ENCODE results near the gene SLC5A2. TPM values are rescaled to one million over a fixed set of nuclear protein-coding genes. Genes with fewer than 3 reads are reported as not detected.

SLC5A2 gene
- 0.16 to 0.42 TPM (median 0.25 TPM) in 3 of 5 replicates, not detected in the others for total RNA-seq (2022; extraction: Qiagen RNA extraction; ENCODE audit: low read depth)

DNA sequence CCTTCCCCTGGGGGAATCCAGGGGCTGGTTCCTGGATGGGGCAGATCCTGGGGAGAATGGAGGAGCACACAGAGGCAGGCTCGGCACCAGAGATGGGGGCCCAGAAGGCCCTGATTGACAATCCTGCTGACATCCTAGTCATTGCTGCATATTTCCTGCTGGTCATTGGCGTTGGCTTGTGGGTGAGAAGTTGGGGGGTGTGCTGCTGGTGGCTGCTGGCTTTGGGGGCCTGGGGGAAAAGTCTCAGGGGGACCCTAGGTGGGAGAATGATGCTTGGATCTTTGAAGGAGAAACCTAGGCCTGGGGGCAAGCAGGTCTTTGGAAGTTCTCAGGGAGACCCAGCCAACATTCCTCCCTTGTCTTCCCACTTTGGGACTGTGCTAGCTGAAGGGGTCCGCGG is at the start of gene SLC5A2:
SLC5A2 (plus strand) TSS at position 43 of the 400 bp plus-strand sequence; CDS start at position 57, 14 bp downstream.

DNA sequence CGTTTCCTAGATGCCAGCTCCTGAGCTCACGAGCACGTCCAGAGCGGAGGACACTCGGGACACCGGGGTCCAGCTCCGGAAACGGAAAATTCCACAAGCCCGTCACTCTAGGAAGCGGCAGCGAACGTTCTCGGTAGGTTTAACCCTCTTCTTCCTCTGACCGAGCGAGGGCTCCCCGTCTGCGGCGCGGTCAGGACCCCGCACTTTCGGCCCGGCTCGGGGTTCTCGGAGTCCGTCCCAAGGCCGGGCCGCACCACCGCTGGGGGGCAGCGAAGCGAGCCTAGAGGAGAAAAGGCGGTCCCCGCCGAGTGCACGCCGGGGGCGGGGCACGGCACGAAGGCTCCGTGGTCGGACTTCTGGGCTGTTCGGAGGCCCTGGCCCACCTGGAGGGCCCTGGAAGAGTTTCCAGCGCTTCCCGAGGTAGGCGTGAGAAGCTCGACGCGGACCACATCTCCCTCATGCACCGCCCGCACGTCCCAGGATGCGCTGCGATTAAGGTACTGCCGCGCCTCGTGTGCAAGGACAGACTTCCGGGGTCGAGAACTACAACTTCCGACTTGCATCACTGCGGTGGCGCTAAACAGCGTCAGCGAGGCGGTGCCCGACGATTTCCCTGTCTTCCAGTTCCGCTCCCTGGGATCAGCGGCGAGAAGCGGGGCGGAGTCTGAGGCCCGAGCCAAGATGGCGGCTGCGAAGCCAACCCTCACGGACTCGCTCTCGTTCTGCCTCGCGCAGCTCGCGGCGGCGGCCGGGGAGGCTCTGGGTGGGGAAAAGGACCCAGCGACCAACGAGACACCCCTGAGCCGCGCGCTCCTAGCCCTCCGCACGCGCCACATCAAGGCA is 23.9 kb upstream of the SLC5A2 start, which contains the start of gene ARMC5:
ARMC5 (plus strand) TSS at position 658 of the 843 bp plus-strand sequence; CDS start at position 682, 24 bp downstream.

DNA sequence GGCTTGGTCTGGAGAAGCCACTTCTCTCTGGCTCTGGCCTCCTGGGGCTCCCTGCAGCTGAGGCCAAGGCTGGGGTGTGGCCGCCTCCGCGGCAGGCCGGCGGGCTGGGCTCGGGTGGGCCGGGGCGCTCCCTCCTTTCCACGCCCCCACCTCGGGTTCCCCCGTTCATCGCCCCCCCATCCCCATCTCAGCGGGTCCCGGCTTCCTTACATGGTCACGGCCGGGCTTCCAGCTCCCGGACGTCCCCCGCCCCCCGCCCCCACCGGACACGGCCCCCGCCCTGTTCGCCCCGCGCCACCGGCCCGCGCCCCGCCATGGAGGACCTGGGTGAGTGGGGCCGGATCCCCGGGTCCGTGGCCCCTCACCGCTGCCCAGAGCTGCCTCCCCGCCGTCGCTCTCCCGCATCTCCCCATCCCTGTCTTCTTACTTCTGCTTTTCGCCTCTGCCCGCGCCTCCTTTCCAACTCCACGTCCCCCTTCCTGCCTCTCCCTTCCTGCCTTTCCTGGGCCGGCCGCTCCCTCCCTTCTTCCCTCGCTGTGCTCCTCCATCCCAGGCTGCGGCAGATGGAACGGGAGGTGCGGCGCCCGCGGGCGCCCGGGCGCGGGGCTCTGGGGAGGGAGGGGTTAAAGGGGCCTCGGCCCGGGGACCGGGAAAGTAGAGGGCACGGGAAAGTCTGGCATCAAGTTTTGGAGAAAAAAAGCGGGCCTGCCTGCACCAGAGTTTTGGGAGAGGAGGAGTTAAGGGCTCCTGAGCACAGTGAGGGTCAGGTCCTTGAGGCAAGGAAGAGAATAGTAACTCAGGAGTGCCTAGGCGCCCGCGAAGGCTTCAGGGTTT is 10.8 kb upstream of the SLC5A2 start, which contains the start of gene TGFB1I1:
TGFB1I1 (plus strand) TSS at position 278 of the 834 bp plus-strand sequence; CDS start at position 315, 37 bp downstream.

DNA sequence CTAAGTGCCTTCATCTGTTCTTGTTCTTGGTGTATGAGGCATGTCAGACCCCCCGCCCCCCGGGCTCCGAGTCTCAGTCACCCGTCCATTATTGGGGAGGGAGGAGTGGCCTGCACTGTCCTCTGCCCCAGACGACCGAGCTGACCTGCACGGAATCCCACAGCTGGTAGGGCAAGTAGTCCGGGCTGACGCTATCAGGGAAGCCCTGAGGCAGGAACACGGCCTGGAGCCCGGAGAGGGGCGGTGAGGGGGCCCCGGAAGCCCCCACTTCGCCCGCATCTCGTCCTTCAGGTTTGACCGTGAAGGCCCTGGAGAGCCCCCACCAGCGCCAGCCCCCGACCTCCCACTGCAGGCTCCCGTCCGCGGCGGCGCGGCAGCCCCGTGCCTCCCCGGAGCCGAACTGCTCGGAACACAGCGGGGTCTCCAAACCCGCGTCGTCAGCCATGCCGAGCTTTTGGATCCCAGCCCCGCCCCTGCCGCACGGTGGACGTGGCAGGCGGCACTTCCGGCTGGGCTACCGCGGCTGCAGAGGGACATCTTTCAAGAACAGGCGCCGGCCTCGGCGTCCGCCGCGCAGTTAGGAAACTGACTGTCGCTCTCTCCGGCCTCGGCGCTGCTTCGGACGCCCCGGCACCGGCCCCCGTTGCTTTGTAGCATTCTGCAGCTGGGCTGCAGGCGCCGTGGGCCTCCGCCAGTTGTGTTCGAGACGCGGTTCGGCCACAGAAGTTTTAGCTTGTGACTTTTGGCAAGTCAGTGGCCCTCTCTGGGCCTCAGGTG is 25.2 kb downstream of the SLC5A2 start, which contains the start of gene RUSF1:
RUSF1 (minus strand) TSS at position 463 of the 777 bp plus-strand sequence; CDS start at position 445, 18 bp downstream.

GRCh38 chr16:31527734-31528274 is 44.9 kb downstream of the SLC5A2 start, which contains the start of gene AHSP:
TSS of gene AHSP (plus strand) at chr16:31527900. CDS start at chr16:31528140, 240 bp downstream.

Other genes starting within 250 kb of the SLC5A2 start
- 0.92 to 3.6 TPM (median 1.8 TPM) in 5 replicates for gene ITGAM, start 223.1 kb upstream of the SLC5A2 start, total RNA-seq (2022; extraction: Qiagen RNA extraction; ENCODE audit: low read depth)
- gene ITGAX, start 127.9 kb upstream of the SLC5A2 start, total RNA-seq (2022; extraction: Qiagen RNA extraction; ENCODE audit: low read depth), result 0.89 to 1.9 TPM (median 1.2 TPM) in 5 replicates
- gene ITGAD, start 89.8 kb upstream of the SLC5A2 start, total RNA-seq (2022; extraction: Qiagen RNA extraction; ENCODE audit: low read depth), result 0.04 TPM in 1 of 5 replicates, not detected in the others
- gene COX6A2, start 54.8 kb upstream of the SLC5A2 start, total RNA-seq (2022; extraction: Qiagen RNA extraction; ENCODE audit: low read depth), result not detected in 5 replicates
- gene ZNF843, start 40.3 kb upstream of the SLC5A2 start, total RNA-seq (2022; extraction: Qiagen RNA extraction; ENCODE audit: low read depth), result 0.06 to 0.31 TPM (median 0.18 TPM) in 4 of 5 replicates, not detected in the other
- 4.9 to 15.2 TPM (median 11.4 TPM) in 5 replicates for gene ARMC5, start 23.6 kb upstream of the SLC5A2 start, total RNA-seq (2022; extraction: Qiagen RNA extraction; ENCODE audit: low read depth)
- gene TGFB1I1, start 11.0 kb upstream of the SLC5A2 start, total RNA-seq (2022; extraction: Qiagen RNA extraction; ENCODE audit: low read depth), result 37.2 to 57.8 TPM (median 42.0 TPM) in 5 replicates
- 33.0 to 60.2 TPM (median 52.4 TPM) in 5 replicates for gene RUSF1, start 25.3 kb downstream of the SLC5A2 start, total RNA-seq (2022; extraction: Qiagen RNA extraction; ENCODE audit: low read depth)
- gene AHSP, start 44.8 kb downstream of the SLC5A2 start, total RNA-seq (2022; extraction: Qiagen RNA extraction; ENCODE audit: low read depth), result not detected in 5 replicates